GM12878 (cell line): ENCODE results near the gene TCF7. TPM values are rescaled to one million over a fixed set of nuclear protein-coding genes. Genes with fewer than 3 reads are reported as not detected.

ENCODE experiments used
- BACH1 ChIP-seq: fragments of 450-650 bp; IDR thresholded peaks from 2 replicates; pipeline ENCODE4 v1.6.1; 2017; ENCODE audit warnings: mild to moderate bottlenecking, borderline replicate concordance
- BHLHE40 ChIP-seq, 2 experiments: fragments of 450-650 bp in 1 of 2; IDR thresholded peaks; 2 replicates each; pipeline ENCODE4 v1.6.1; 2011 to 2017; ENCODE audit warnings: low read depth in 2 of 2, borderline replicate concordance in 1 of 2, improper control_type of control experiment in 1 of 2, low read length in 1 of 2, mild to moderate bottlenecking in 1 of 2
- BMI1 ChIP-seq: fragments of 450-650 bp; IDR thresholded peaks from 2 replicates; pipeline ENCODE4 v1.6.1; 2016; ENCODE audit warnings: mild to moderate bottlenecking, moderate library complexity, borderline replicate concordance
- CBFB ChIP-seq: IDR thresholded peaks from 2 replicates; pipeline ENCODE4 v1.6.1; 2016; ENCODE audit warnings: antibody characterized with exemption, low read depth
- CHD1 ChIP-seq: IDR thresholded peaks from 2 replicates; pipeline ENCODE4 v1.6.1; 2012; ENCODE audit warnings: low read depth, low read length, improper control_type of control experiment
- CREB1 ChIP-seq: IDR thresholded peaks from 2 replicates; pipeline ENCODE4 v1.6.1; 2012; ENCODE audit warnings: low read depth, mild to moderate bottlenecking, inconsistent platforms
- DPF2 ChIP-seq: fragments of 450-650 bp; IDR thresholded peaks from 2 replicates; pipeline ENCODE4 v1.6.1; 2017; ENCODE audit warnings: mild to moderate bottlenecking
- HDAC2 ChIP-seq: fragments of 200-600 bp; sonication (generic); IDR thresholded peaks from 2 replicates; pipeline ENCODE4 v1.6.1; 2017
- IKZF2 ChIP-seq, 2 experiments: fragments of 450-650 bp; IDR thresholded peaks; 2 replicates each; pipeline ENCODE4 v1.6.1; 2017; ENCODE audit warnings: mild to moderate bottlenecking in 2 of 2, moderate library complexity in 2 of 2
- IRF4 ChIP-seq: IDR thresholded peaks from 2 replicates; pipeline ENCODE4 v1.6.1; 2011; ENCODE audit warnings: low read depth, low read length
- LARP7 ChIP-seq: fragments of 450-650 bp; IDR thresholded peaks from 2 replicates; pipeline ENCODE4 v1.6.1; 2017; ENCODE audit warnings: mild to moderate bottlenecking
- MEF2A ChIP-seq: IDR thresholded peaks from 2 replicates; pipeline ENCODE4 v1.6.1; 2011; ENCODE audit warnings: low read depth, mild to moderate bottlenecking, low read length, moderate library complexity; ENCODE audit not compliant: insufficient read depth
- MEF2B ChIP-seq: fragments of 450-650 bp; IDR thresholded peaks from 2 replicates; pipeline ENCODE4 v1.6.1; 2018; ENCODE audit warnings: mild to moderate bottlenecking, moderate library complexity; ENCODE audit not compliant: partially characterized antibody, poor library complexity, severe bottlenecking
- MTA2 ChIP-seq: fragments of 450-650 bp; IDR thresholded peaks from 2 replicates; pipeline ENCODE4 v1.6.1; 2016; ENCODE audit warnings: low read depth, mild to moderate bottlenecking, moderate library complexity
- NBN ChIP-seq: fragments of 450-650 bp; IDR thresholded peaks from 2 replicates; pipeline ENCODE4 v1.6.1; 2016
- PML ChIP-seq: IDR thresholded peaks from 2 replicates; pipeline ENCODE4 v1.6.1; 2012; ENCODE audit warnings: low read length, inconsistent platforms
- RAD51 ChIP-seq: fragments of 450-650 bp; IDR thresholded peaks from 2 replicates; pipeline ENCODE4 v1.6.1; 2016; ENCODE audit warnings: moderate library complexity, mild to moderate bottlenecking, inconsistent platforms
- RELA ChIP-seq: fragments of 450-650 bp; IDR thresholded peaks from 2 replicates; pipeline ENCODE4 v1.8.0; 2014; ENCODE audit warnings: borderline replicate concordance; ENCODE audit not compliant: partially characterized antibody
- SMAD5 ChIP-seq: IDR thresholded peaks from 2 replicates; pipeline ENCODE4 v1.6.1; 2016; ENCODE audit warnings: antibody characterized with exemption, low read depth
- SMARCA5 ChIP-seq: fragments of 450-650 bp; IDR thresholded peaks from 2 replicates; pipeline ENCODE4 v1.6.1; 2017; ENCODE audit warnings: mild to moderate bottlenecking
- SMC3 ChIP-seq: IDR thresholded peaks from 2 replicates; pipeline ENCODE4 v1.6.1; 2011; ENCODE audit warnings: low read length, improper control_type of control experiment, borderline replicate concordance
- STAT3 ChIP-seq: IDR thresholded peaks from 2 replicates; pipeline ENCODE4 v1.6.1; 2011; ENCODE audit warnings: low read depth, low read length, improper control_type of control experiment
- ZNF207 ChIP-seq: fragments of 450-650 bp; IDR thresholded peaks from 2 replicates; pipeline ENCODE4 v1.6.1; 2014; ENCODE audit warnings: antibody characterized with exemption, mild to moderate bottlenecking, borderline replicate concordance
- ZNF217 ChIP-seq: fragments of 450-650 bp; IDR thresholded peaks from 2 replicates; pipeline ENCODE4 v1.6.1; 2017; ENCODE audit warnings: antibody characterized with exemption, mild to moderate bottlenecking
- polyA plus RNA-seq, 11 experiments: library from polyadenylated mRNA; depleted of rRNA in 4 of 11; unstranded in 6 of 11; stranded (reverse) in 5 of 11; fragments of >200 nt; fragmentation: Nextera tagmentation in 4 of 11; fragmentation: Illumina TruSeq in 1 of 11; extraction: Ambion mirVana in 4 of 11; extraction: Trizol in 1 of 11; gene quantifications; 1 replicate in 1 of 11; 2 replicates in 10 of 11; pipeline versions ENCODE4 v1.2.1 to v1.2.3, GENCODE V29; 2011 to 2016; ENCODE audit warnings: inconsistent platforms in 2 of 11, missing spikeins in 2 of 11, low read depth in 1 of 11
- total RNA-seq, 4 experiments: library from RNA; depleted of rRNA in 3 of 4; stranded (reverse); fragments of >200 nt in 3 of 4; fragmentation: Illumina TruSeq in 1 of 4; extraction: Trizol in 1 of 4; gene quantifications; 2 replicates each; pipeline versions ENCODE4 v1.2.1 to v1.2.3, GENCODE V29; 2013 to 2021
- TF ChIP-seq, protein P1 (sequence below): fragments of 450-650 bp; IDR thresholded peaks from 2 replicates; pipeline ENCODE4 v1.6.1; 2014; ENCODE audit warnings: mild to moderate bottlenecking
- TF ChIP-seq, protein P2 (sequence below): fragments of 450-650 bp; IDR thresholded peaks from 2 replicates; pipeline ENCODE4 v1.6.1; 2017; ENCODE audit warnings: mild to moderate bottlenecking
- TF ChIP-seq, protein P3 (sequence below): fragments of 150-350 bp; IDR thresholded peaks from 2 replicates; pipeline ENCODE4 v1.6.1; 2014; ENCODE audit warnings: mild to moderate bottlenecking, low read depth, low read length

TCF7 gene
- total and polyA plus RNA-seq, 10 of the 15 experiments (the other 5 are each of a cell fraction or from before 2014, with no cell fraction given): 10.0 to 60.2 (median 23.6) TPM

DNA sequence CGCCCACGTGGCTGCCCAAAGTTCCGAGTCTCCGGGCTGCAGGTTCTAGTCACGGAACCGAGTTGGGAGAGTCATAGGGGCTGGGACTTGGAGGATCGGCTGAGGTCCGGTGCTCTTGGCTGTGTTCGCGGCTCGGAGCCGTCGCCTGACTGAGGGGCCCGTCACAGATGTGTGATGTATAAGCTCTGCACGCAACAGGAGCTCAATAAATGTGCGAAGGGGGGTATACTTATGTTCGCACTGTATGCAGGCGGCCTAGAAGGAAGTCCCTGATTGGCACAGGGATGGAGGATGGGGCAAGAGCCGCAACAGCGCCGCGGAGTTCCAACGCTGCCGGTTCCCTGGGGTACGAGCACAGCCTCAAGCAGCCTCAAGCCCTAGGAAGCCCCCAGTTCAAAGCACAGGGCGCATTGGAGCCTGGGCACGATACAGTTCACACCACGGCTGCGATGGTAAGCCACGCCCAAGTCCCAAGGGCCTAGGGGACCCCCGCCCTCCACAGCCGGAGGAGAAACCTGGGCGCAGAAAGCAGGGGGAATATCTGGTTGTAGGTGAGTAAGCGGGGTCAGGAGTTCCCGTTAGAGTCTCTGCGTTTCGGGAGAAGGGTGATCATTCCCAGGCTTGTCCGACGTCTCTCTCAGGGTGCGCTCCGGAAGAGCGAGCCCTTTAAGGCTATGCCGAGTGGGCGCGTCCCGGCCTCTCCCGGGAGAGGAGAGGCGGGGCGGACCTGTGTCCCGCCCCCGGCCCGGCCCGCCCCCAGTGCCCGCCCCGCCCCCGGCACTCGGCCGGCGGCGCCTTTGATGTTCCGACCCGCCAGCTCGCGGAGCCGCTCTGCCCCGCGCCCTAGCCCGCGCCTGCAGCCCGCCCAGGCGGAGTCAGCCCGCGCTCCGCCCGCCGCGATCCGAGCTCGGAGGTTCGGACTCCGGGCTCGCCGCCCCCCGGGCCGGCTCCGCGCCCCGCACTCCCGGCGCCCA lies at the start of gene TCF7 (continued):
- no peak; the same call in 1 of the 2 replicates for TF ChIP-seq DPF2
- TF ChIP-seq MEF2B: peak; percentile 93
- peak; percentile 85 for TF ChIP-seq NBN
- TF ChIP-seq, protein P1, sequence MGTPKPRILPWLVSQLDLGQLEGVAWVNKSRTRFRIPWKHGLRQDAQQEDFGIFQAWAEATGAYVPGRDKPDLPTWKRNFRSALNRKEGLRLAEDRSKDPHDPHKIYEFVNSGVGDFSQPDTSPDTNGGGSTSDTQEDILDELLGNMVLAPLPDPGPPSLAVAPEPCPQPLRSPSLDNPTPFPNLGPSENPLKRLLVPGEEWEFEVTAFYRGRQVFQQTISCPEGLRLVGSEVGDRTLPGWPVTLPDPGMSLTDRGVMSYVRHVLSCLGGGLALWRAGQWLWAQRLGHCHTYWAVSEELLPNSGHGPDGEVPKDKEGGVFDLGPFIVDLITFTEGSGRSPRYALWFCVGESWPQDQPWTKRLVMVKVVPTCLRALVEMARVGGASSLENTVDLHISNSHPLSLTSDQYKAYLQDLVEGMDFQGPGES: no peak
- peak; percentile 59; the same call in 1 of the 2 replicates for TF ChIP-seq CHD1
- peak; percentile 35; the same call in 1 of the 2 replicates for TF ChIP-seq LARP7
- peak in 1 of 2 experiments; percentile 32; a peak in 1 of 4 replicates for TF ChIP-seq BHLHE40 (IDR thresholded peaks at IDR 0.05; ENCODE audit: borderline replicate concordance in 1 of 2, low read depth in 2 of 2, low read length in 1 of 2)
- no peak for TF ChIP-seq STAT3
- TF ChIP-seq, protein P2, sequence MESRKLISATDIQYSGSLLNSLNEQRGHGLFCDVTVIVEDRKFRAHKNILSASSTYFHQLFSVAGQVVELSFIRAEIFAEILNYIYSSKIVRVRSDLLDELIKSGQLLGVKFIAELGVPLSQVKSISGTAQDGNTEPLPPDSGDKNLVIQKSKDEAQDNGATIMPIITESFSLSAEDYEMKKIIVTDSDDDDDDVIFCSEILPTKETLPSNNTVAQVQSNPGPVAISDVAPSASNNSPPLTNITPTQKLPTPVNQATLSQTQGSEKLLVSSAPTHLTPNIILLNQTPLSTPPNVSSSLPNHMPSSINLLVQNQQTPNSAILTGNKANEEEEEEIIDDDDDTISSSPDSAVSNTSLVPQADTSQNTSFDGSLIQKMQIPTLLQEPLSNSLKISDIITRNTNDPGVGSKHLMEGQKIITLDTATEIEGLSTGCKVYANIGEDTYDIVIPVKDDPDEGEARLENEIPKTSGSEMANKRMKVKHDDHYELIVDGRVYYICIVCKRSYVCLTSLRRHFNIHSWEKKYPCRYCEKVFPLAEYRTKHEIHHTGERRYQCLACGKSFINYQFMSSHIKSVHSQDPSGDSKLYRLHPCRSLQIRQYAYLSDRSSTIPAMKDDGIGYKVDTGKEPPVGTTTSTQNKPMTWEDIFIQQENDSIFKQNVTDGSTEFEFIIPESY: 0 out of 2 replicates have a peak, but pooled peaks have one; percentile 35
- peak; percentile 30; the same call in 1 of the 2 replicates for TF ChIP-seq CBFB
- TF ChIP-seq, protein P3, sequence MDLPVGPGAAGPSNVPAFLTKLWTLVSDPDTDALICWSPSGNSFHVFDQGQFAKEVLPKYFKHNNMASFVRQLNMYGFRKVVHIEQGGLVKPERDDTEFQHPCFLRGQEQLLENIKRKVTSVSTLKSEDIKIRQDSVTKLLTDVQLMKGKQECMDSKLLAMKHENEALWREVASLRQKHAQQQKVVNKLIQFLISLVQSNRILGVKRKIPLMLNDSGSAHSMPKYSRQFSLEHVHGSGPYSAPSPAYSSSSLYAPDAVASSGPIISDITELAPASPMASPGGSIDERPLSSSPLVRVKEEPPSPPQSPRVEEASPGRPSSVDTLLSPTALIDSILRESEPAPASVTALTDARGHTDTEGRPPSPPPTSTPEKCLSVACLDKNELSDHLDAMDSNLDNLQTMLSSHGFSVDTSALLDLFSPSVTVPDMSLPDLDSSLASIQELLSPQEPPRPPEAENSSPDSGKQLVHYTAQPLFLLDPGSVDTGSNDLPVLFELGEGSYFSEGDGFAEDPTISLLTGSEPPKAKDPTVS: no peak
- no peak for TF ChIP-seq MTA2
- peak; percentile 85 for TF ChIP-seq SMAD5
- no peak for TF ChIP-seq CREB1
- no peak for TF ChIP-seq SMC3
- peak; percentile 19; the same call in 1 of the 2 replicates for TF ChIP-seq IRF4
- peak; percentile 69; the same call in 1 of the 2 replicates for TF ChIP-seq ZNF207
- TF ChIP-seq IKZF2 (IDR thresholded peaks at IDR 0.05): peak; percentile 43 to 78; a peak in 3 of 4 replicates
- no peak for TF ChIP-seq MEF2A
- TF ChIP-seq BMI1: no peak
- TF ChIP-seq RELA: peak; percentile 58
- TF ChIP-seq RAD51: no peak
- peak; percentile 59; the same call in 1 of the 2 replicates for TF ChIP-seq SMARCA5
- TF ChIP-seq PML: peak; percentile 92; the same call in 1 of the 2 replicates
- no peak; the same call in 1 of the 2 replicates for TF ChIP-seq BACH1
- TF ChIP-seq ZNF217: 0 out of 2 replicates have a peak, but pooled peaks have one; percentile 32
- no peak for TF ChIP-seq HDAC2
